Tibial nerve (tissue), 4 donors: ENCODE data around the gene RHOH.

Experiments used
- CTCF ChIP-seq, 5 experiments: fragments of 200-600 bp in 3 of 5; fragments of 450-650 bp in 2 of 5; sonication (generic) in 3 of 5; IDR thresholded peaks; one replicate each; pipeline ENCODE4 v1.5.1; 2016 to 2019; ENCODE audit warnings: antibody characterized with exemption in 5 of 5, mild to moderate bottlenecking in 3 of 5, moderate library complexity in 2 of 5
- EP300 ChIP-seq, 2 donors: sonication (generic); formaldehyde crosslinking; IDR thresholded peaks; one replicate each; pipeline ENCODE4 v1.6.1; 2017; ENCODE audit warnings: antibody characterized with exemption in 2 of 2, mild to moderate bottlenecking in 1 of 2
- POLR2A ChIP-seq, 2 donors: fragments of 450-650 bp; IDR thresholded peaks; one replicate each; pipeline ENCODE4 v1.6.1; 2017; ENCODE audit warnings: antibody characterized with exemption in 2 of 2, mild to moderate bottlenecking in 2 of 2, moderate library complexity in 2 of 2

DNA sequence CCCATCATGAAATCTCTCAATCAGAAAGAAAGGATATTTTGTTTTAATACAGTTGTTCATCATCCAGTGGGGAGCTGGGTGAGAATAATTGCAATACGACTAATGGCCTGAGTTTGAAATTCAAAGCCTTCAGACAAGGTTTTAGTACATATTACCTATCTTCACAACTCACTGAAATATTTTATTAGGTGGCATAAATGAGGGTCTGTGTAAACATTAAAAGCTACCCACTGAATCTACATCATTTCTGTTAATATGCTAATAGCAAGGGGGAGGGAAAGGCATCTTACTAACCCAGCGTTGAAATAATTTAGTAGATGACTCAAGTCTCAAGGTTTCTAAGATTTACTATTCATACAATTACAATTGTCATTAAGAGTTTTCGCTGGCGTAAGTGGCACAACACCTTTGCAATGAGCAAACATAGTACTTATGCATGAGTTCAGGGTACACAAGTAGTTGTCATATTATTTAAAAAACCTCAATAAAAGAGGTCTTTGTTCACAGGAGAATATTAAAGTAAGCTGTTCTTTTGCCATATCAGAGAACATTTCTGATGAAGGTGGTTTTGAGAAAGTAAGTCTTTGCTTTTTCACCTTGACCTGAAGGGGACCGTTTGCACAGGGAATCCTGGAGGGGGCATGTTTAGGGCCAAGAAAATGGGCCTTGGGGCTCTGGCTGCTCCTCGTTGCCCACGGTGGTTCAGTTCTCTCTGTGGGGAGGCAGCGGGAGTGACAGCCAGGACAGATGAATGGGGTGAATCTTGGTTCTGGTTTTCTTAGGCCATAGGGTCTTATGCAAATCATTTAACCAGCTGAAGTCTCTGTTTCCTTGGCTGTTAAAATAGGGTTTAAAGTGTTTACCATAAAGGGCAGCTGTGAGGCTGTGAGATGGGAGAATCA is 4.5 kb upstream of the RHOH start:
- TF ChIP-seq CTCF (IDR thresholded peaks at IDR 0.05) (no peak), EP300 (IDR thresholded peaks at IDR 0.05) (no peak), POLR2A (IDR thresholded peaks at IDR 0.05) (no peak)
